GM23338 (cell line): ENCODE measurements around the gene KSR2.

Experiments used
- CREB1 ChIP-seq: fragments of 250-450 bp; sonication (Bioruptor Pico); IDR thresholded peaks from 2 replicates; pipeline ENCODE4 v1.5.0; 2020; ENCODE audit warnings: low read depth, mild to moderate bottlenecking, moderate library complexity
- EZH2 ChIP-seq: fragments of 200-600 bp; sonication (generic); IDR thresholded peaks from one replicate; pipeline ENCODE4 v1.8.0; 2017; ENCODE audit warnings: antibody characterized with exemption, mild to moderate bottlenecking, low read depth; ENCODE audit not compliant: unreplicated experiment
- POLR2AphosphoS5 ChIP-seq: IDR thresholded peaks from 2 replicates; pipeline ENCODE4 v1.6.1; 2016; ENCODE audit warnings: antibody characterized with exemption, low read depth
- TF ChIP-seq, protein P1 (sequence below), 2 experiments: fragments of 200-600 bp in 1 of 2; sonication (generic) in 1 of 2; conservative IDR thresholded peaks; 2 replicates each; pipeline versions ENCODE4 v1.5.1 to v1.6.1; 2016 to 2017; ENCODE audit warnings: antibody characterized with exemption in 2 of 2, low read depth in 2 of 2, mild to moderate bottlenecking in 2 of 2, moderate library complexity in 1 of 2
- TF ChIP-seq, protein P2 (sequence below): IDR thresholded peaks from one replicate; pipeline ENCODE4 v1.6.1; 2018; ENCODE audit warnings: antibody characterized with exemption; ENCODE audit not compliant: unreplicated experiment

DNA sequence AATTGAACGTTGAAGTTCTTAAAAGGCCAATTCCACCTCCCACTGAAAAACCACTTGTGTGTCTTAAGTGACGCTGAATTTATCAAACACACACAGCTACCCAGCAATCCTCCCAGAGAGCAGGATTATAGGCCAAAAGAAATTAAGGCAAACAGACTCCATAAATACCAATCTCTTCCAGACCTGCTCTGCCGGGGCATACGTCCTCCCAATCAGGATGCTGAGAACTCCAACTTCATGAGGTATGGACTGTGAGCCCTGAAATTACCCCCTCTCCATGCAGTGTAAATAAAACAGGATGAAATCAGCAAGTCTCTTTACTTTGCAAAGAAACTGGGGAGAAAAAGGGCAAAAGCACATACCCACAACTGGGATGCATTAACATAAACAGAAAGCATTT, 265.2 kb downstream of the KSR2 start:
- TF ChIP-seq, protein P1, sequence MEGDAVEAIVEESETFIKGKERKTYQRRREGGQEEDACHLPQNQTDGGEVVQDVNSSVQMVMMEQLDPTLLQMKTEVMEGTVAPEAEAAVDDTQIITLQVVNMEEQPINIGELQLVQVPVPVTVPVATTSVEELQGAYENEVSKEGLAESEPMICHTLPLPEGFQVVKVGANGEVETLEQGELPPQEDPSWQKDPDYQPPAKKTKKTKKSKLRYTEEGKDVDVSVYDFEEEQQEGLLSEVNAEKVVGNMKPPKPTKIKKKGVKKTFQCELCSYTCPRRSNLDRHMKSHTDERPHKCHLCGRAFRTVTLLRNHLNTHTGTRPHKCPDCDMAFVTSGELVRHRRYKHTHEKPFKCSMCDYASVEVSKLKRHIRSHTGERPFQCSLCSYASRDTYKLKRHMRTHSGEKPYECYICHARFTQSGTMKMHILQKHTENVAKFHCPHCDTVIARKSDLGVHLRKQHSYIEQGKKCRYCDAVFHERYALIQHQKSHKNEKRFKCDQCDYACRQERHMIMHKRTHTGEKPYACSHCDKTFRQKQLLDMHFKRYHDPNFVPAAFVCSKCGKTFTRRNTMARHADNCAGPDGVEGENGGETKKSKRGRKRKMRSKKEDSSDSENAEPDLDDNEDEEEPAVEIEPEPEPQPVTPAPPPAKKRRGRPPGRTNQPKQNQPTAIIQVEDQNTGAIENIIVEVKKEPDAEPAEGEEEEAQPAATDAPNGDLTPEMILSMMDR (conservative IDR thresholded peaks at IDR 0.05; ENCODE audit: low read depth in 2 of 2) = no peak
- TF ChIP-seq POLR2AphosphoS5 = no peak
- no peak for TF ChIP-seq EZH2
- TF ChIP-seq CREB1 (CRISPR knock-in tag) = no peak
- TF ChIP-seq, protein P2, sequence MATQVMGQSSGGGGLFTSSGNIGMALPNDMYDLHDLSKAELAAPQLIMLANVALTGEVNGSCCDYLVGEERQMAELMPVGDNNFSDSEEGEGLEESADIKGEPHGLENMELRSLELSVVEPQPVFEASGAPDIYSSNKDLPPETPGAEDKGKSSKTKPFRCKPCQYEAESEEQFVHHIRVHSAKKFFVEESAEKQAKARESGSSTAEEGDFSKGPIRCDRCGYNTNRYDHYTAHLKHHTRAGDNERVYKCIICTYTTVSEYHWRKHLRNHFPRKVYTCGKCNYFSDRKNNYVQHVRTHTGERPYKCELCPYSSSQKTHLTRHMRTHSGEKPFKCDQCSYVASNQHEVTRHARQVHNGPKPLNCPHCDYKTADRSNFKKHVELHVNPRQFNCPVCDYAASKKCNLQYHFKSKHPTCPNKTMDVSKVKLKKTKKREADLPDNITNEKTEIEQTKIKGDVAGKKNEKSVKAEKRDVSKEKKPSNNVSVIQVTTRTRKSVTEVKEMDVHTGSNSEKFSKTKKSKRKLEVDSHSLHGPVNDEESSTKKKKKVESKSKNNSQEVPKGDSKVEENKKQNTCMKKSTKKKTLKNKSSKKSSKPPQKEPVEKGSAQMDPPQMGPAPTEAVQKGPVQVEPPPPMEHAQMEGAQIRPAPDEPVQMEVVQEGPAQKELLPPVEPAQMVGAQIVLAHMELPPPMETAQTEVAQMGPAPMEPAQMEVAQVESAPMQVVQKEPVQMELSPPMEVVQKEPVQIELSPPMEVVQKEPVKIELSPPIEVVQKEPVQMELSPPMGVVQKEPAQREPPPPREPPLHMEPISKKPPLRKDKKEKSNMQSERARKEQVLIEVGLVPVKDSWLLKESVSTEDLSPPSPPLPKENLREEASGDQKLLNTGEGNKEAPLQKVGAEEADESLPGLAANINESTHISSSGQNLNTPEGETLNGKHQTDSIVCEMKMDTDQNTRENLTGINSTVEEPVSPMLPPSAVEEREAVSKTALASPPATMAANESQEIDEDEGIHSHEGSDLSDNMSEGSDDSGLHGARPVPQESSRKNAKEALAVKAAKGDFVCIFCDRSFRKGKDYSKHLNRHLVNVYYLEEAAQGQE = no peak
